MCF 10A (cell line): Measurements from ENCODE around the gene F2RL3. TPM values are rescaled to one million over a fixed set of nuclear protein-coding genes. Genes with fewer than 3 reads are reported as not detected.

Experiments used
- BruUV-seq: library from RNA; stranded (reverse); fragments of 400-500 nt; replicated peaks from 2 replicates; lab custom pipeline; 2021; lab: Mats Ljungman, UMichigan
- CTCF ChIA-PET: fragments of 300-600 bp; sonication (Branson Sonifier 250); formaldehyde crosslinking; extraction: SDS; loops from one replicate; lab custom pipeline; 2021; ENCODE audit warnings: antibody characterized with exemption, inconsistent platforms; lab: Yijun Ruan, JAX
- POLR2A ChIA-PET: fragments of 300-600, 350-650 bp; sonication (Branson Sonifier 250); formaldehyde crosslinking; extraction: SDS; loops from one replicate; lab custom pipeline; 2020; ENCODE audit warnings: antibody characterized with exemption, inconsistent platforms; lab: Yijun Ruan, JAX
- DNase-seq: peaks from one replicate; pipeline ENCODE4 v3.0.0-alpha.2; 2018; ENCODE audit not compliant: unreplicated experiment
- H3K27ac Mint-ChIP-seq: one replicate; pipeline ENCODE4 v1.8.0; 2022; ENCODE audit warnings: mild to moderate bottlenecking, low read depth, mixed read lengths; ENCODE audit not compliant: unreplicated experiment
- H3K27me3 Mint-ChIP-seq: one replicate; pipeline ENCODE4 v1.8.0; 2022; ENCODE audit warnings: mixed read lengths; ENCODE audit not compliant: insufficient read depth, unreplicated experiment
- H3K36me3 Mint-ChIP-seq: one replicate; pipeline ENCODE4 v1.8.0; 2022; ENCODE audit warnings: mild to moderate bottlenecking, moderate library complexity, mixed read lengths; ENCODE audit not compliant: insufficient read depth, unreplicated experiment
- H3K4me1 Mint-ChIP-seq: one replicate; pipeline ENCODE4 v1.8.0; 2022; ENCODE audit warnings: mixed read lengths; ENCODE audit not compliant: insufficient read depth, unreplicated experiment
- H3K4me3 Mint-ChIP-seq: one replicate; pipeline ENCODE4 v1.8.0; 2022; ENCODE audit warnings: mild to moderate bottlenecking, moderate library complexity, mixed read lengths; ENCODE audit not compliant: unreplicated experiment
- H3K9me3 Mint-ChIP-seq: one replicate; pipeline ENCODE4 v1.8.0; 2022; ENCODE audit warnings: mixed read lengths; ENCODE audit not compliant: unreplicated experiment
- CTCF ChIP-seq: fragments of 200-600 bp; IDR thresholded peaks from one replicate; pipeline ENCODE4 v1.8.0; 2022; ENCODE audit warnings: antibody characterized with exemption, mild to moderate bottlenecking; ENCODE audit not compliant: unreplicated experiment
- intact Hi-C: fragments of 100-400 bp; cut with micrococcal nuclease; formaldehyde crosslinking; loops from 2 replicates; pipeline ENCODE4 v1.14.1; 2022
- total RNA-seq: library from RNA; stranded (reverse); gene quantifications from 2 replicates; pipeline ENCODE4 v1.2.3, GENCODE V29; 2022

The F2RL3 gene
- total RNA-seq, 1 experiment from 2014 or later = not detected

GRCh38 chr19:16898361-16899015 lies 9.7 kb downstream of the F2RL3 start:
- Mint-ChIP-seq H3K27ac (no peak overlapping the region), H3K9me3 (no peaks in the 10 kb centered on the region), H3K4me3 (peak overlapping the region; percentile 72), H3K27me3 (no peaks in the 10 kb centered on the region), H3K4me1 (no peaks in the 10 kb centered on the region), H3K36me3 (no peaks in the 10 kb centered on the region)
- TF ChIP-seq CTCF = no peak
- intact Hi-C loops = loop anchor here (1.0 to 5.0 kb wide), 3 partner anchors 71 to 154 kb away; partner anchors contain the start of gene SIN3B
- no peak for DNase-seq
- CTCF ChIA-PET = interaction anchor here (0.6 to 1.4 kb wide), 3 partner anchors 40 to 128 kb away, joined by 3 read pairs; no protein-coding TSS in a partner anchor
- no TSS peak for BruUV-seq
- POLR2A ChIA-PET = interaction anchor here (0.6 kb wide), 1 partner anchor 232 kb away, joined by 3 read pairs; no protein-coding TSS in a partner anchor

GRCh38 chr19:16899566-16900075 lies 10.8 kb downstream of the F2RL3 start:
- intact Hi-C loops = loop anchor here (1.0 to 5.0 kb wide), 3 partner anchors 72 to 153 kb away; partner anchors contain the start of gene SIN3B
- no TSS peak for BruUV-seq
- H3K36me3 Mint-ChIP-seq = no peaks in the 10 kb centered on the region
- peak overlapping the region; percentile 40 for H3K4me3 Mint-ChIP-seq
- ChIA-PET POLR2A (interaction anchor here (0.6 to 1.1 kb wide), 2 partner anchors 43 to 225 kb away, joined by 3 to 4 read pairs; no protein-coding TSS in a partner anchor), CTCF (interaction anchor here (0.6 to 1.4 kb wide), 11 partner anchors 11 to 492 kb away, joined by 3 to 4 read pairs (median 3); no protein-coding TSS in a partner anchor)
- TF ChIP-seq CTCF = peak; percentile 68
- no peaks in the 10 kb centered on the region for H3K27me3 Mint-ChIP-seq
- no peaks in the 10 kb centered on the region for H3K9me3 Mint-ChIP-seq
- H3K4me1 Mint-ChIP-seq = no peaks in the 10 kb centered on the region
- no peak overlapping the region for H3K27ac Mint-ChIP-seq
- peak; percentile 62 for DNase-seq

- BruUV-seq = no TSS peak
- Mint-ChIP-seq H3K27ac (no peak overlapping the region), H3K4me1 (no peaks in the 10 kb centered on the region), H3K9me3 (no peaks in the 10 kb centered on the region), H3K27me3 (no peaks in the 10 kb centered on the region), H3K36me3 (no peaks in the 10 kb centered on the region), H3K4me3 (no peak overlapping the region)
- ChIA-PET CTCF (interaction anchor here (2.5 kb wide), 1 partner anchor 68 kb away, joined by 6 read pairs; no protein-coding TSS in a partner anchor), POLR2A (interaction anchor here (0.5 to 0.7 kb wide), 2 partner anchors 18 to 90 kb away, joined by 3 to 4 read pairs; no protein-coding TSS in a partner anchor)
- intact Hi-C loops = no loop called here
- DNase-seq = no peak
- TF ChIP-seq CTCF = no peak
Measured at GRCh38 chr19:16901491-16902175, 12.8 kb downstream of the F2RL3 start.

GRCh38 chr19:16902545-16902944 lies 13.7 kb downstream of the F2RL3 start:
- Mint-ChIP-seq H3K9me3 (no peaks in the 10 kb centered on the region), H3K27ac (no peak overlapping the region), H3K27me3 (no peaks in the 10 kb centered on the region), H3K4me1 (no peaks in the 10 kb centered on the region), H3K4me3 (no peak overlapping the region), H3K36me3 (no peaks in the 10 kb centered on the region)
- TF ChIP-seq CTCF = no peak
- ChIA-PET CTCF (interaction anchor here (2.5 kb wide), 1 partner anchor 68 kb away, joined by 6 read pairs; no protein-coding TSS in a partner anchor), POLR2A (no interaction called here)
- DNase-seq = no peak
- intact Hi-C loops = no loop called here
- BruUV-seq = no TSS peak
